GM12878 (cell line): ENCODE results near the gene ZNF202. TPM values are rescaled to one million over a fixed set of nuclear protein-coding genes. Genes with fewer than 3 reads are reported as not detected.

ENCODE experiments used
- ATAC-seq: fragments of 200-7000 bp; cut with Tn5 transposase; 3 replicates; pipeline ENCODE4 v1.9.1; 2020; ENCODE audit warnings: mild to moderate bottlenecking, moderate library complexity
- BruUV-seq: library from RNA; stranded (reverse); fragments of 400-500 nt; replicated peaks from 2 replicates; lab custom pipeline; 2021; lab: Mats Ljungman, UMichigan
- CTCF ChIA-PET: fragments of 300-600 bp; sonication (Branson Sonifier 250); formaldehyde crosslinking; extraction: SDS; loops from one replicate; lab custom pipeline; 2021; ENCODE audit warnings: inconsistent platforms; lab: Yijun Ruan, JAX
- POLR2A ChIA-PET: fragments of 350-600 bp; formaldehyde crosslinking; extraction: SDS; loops from one replicate; lab custom pipeline; 2021; ENCODE audit warnings: inconsistent platforms; lab: Charles Lee
- RAD21 ChIA-PET: fragments of 300-600 bp; sonication (Branson Sonifier 250); formaldehyde crosslinking; loops from one replicate; lab custom pipeline; 2023; ENCODE audit warnings: antibody characterized with exemption; ENCODE audit not compliant: unreplicated experiment; lab: Charles Lee
- SMC1A ChIA-PET: fragments of 300-600 bp; sonication (Branson Sonifier 250); formaldehyde crosslinking; loops from one replicate; lab custom pipeline; 2023; ENCODE audit not compliant: unreplicated experiment, uncharacterized antibody; lab: Charles Lee
- DNase-seq: peaks from one replicate; pipeline ENCODE4 v3.0.0-alpha.2; 2011; ENCODE audit warnings: low read depth, low spot score
- FAIRE-seq: peaks from 3 replicates; lab custom pipeline; 2011; peaks lifted over from hg19 to GRCh38; lab: Jason Lieb, UNC
- H2AFZ ChIP-seq: 2 replicates; pipeline ENCODE4 v1.6.0; 2011; ENCODE audit warnings: low read depth, low read length, control low read depth; ENCODE audit not compliant: control insufficient read depth
- H3K27ac ChIP-seq: 2 replicates; pipeline ENCODE4 v1.5.1; 2011; ENCODE audit warnings: control low read depth; ENCODE audit not compliant: control insufficient read depth, insufficient read depth
- H3K27me3 ChIP-seq, 2 experiments: replicated peaks in 1 of 2; 2 replicates each; pipeline versions ENCODE4 v1.6.0 to v1.6.1; 2011; ENCODE audit warnings: low read length in 1 of 2; ENCODE audit not compliant: control insufficient read depth in 2 of 2, insufficient read depth in 2 of 2
- H3K36me3 ChIP-seq, 2 experiments: 2 replicates each; pipeline ENCODE4 v1.5.1; 2011; ENCODE audit warnings: low read length in 1 of 2; ENCODE audit not compliant: control insufficient read depth in 2 of 2, insufficient read depth in 2 of 2
- H3K4me1 ChIP-seq: 2 replicates; pipeline ENCODE4 v1.6.1; 2011; ENCODE audit warnings: mild to moderate bottlenecking, low read length, moderate library complexity, mixed read lengths; ENCODE audit not compliant: control insufficient read depth, insufficient read depth
- H3K4me2 ChIP-seq: 2 replicates; pipeline ENCODE4 v1.6.0; 2011; ENCODE audit warnings: control low read depth; ENCODE audit not compliant: control insufficient read depth, insufficient read depth
- H3K4me3 ChIP-seq: fragments of 200-600 bp; sonication (generic); 2 replicates; pipeline ENCODE4 v1.5.1; 2016
- H3K79me2 ChIP-seq: 2 replicates; pipeline ENCODE4 v1.6.0; 2011; ENCODE audit warnings: low read length; ENCODE audit not compliant: control insufficient read depth, insufficient read depth
- H3K9ac ChIP-seq: 2 replicates; pipeline ENCODE4 v1.8.0; 2011; ENCODE audit warnings: low read length, control low read depth, mixed read lengths; ENCODE audit not compliant: control insufficient read depth, insufficient read depth
- H3K9me3 ChIP-seq: replicated peaks from 3 replicates; pipeline ENCODE4 v1.5.1; 2011; ENCODE audit warnings: mild to moderate bottlenecking, low read length; ENCODE audit not compliant: control insufficient read depth, insufficient read depth
- H4K20me1 ChIP-seq: 2 replicates; pipeline ENCODE4 v1.6.0; 2011; ENCODE audit not compliant: control insufficient read depth, insufficient read depth
- CREB1 ChIP-seq: IDR thresholded peaks from 2 replicates; pipeline ENCODE4 v1.6.1; 2012; ENCODE audit warnings: low read depth, mild to moderate bottlenecking, inconsistent platforms
- ELK1 ChIP-seq: IDR thresholded peaks from 2 replicates; pipeline ENCODE4 v1.6.1; 2012; ENCODE audit warnings: low read depth, low read length, improper control_type of control experiment
- ETV6 ChIP-seq, 2 experiments: fragments of 450-650 bp in 1 of 2; IDR thresholded peaks in 1 of 2; conservative IDR thresholded peaks in 1 of 2; 2 replicates each; pipeline ENCODE4 v1.6.1; 2014; ENCODE audit warnings: antibody characterized with exemption in 1 of 2, borderline replicate concordance in 1 of 2, low read depth in 1 of 2, mild to moderate bottlenecking in 1 of 2, moderate library complexity in 1 of 2
- GABPA ChIP-seq: IDR thresholded peaks from 2 replicates; pipeline ENCODE4 v1.6.1; 2014; ENCODE audit warnings: antibody characterized with exemption, low read depth, mild to moderate bottlenecking, inconsistent platforms
- IRF4 ChIP-seq: IDR thresholded peaks from 2 replicates; pipeline ENCODE4 v1.6.1; 2011; ENCODE audit warnings: low read depth, low read length
- MXI1 ChIP-seq: fragments of 150-350 bp; IDR thresholded peaks from 2 replicates; pipeline ENCODE4 v1.6.1; 2011; ENCODE audit warnings: low read depth, mild to moderate bottlenecking, inconsistent platforms, low read length, improper control_type of control experiment
- NFIC ChIP-seq: IDR thresholded peaks from 2 replicates; pipeline ENCODE4 v1.6.1; 2012; ENCODE audit warnings: low read depth, mild to moderate bottlenecking, inconsistent platforms, low read length, moderate library complexity
- PAX8 ChIP-seq: fragments of 450-650 bp; IDR thresholded peaks from 2 replicates; pipeline ENCODE4 v1.6.1; 2017; ENCODE audit warnings: mild to moderate bottlenecking, moderate library complexity
- PML ChIP-seq: IDR thresholded peaks from 2 replicates; pipeline ENCODE4 v1.6.1; 2012; ENCODE audit warnings: low read length, inconsistent platforms
- SPI1 ChIP-seq: IDR thresholded peaks from 2 replicates; pipeline ENCODE4 v1.6.1; 2011; ENCODE audit warnings: low read depth, mild to moderate bottlenecking, low read length, moderate library complexity, borderline replicate concordance; ENCODE audit not compliant: insufficient read depth
- USF2 ChIP-seq: IDR thresholded peaks from 2 replicates; pipeline ENCODE4 v1.6.1; 2011; ENCODE audit warnings: low read depth, low read length, improper control_type of control experiment, borderline replicate concordance
- YY1 ChIP-seq: IDR thresholded peaks from 2 replicates; pipeline ENCODE4 v1.6.1; 2011; ENCODE audit warnings: low read depth, mild to moderate bottlenecking, low read length
- ZBTB11 ChIP-seq: fragments of 450-650 bp; formaldehyde crosslinking; IDR thresholded peaks from 2 replicates; pipeline ENCODE4 v1.5.0; 2022; ENCODE audit warnings: mild to moderate bottlenecking, missing genetic modification characterization
- ZBTB33 ChIP-seq: fragments of 450-650 bp; IDR thresholded peaks from 2 replicates; pipeline ENCODE4 v1.6.1; 2017; ENCODE audit warnings: mild to moderate bottlenecking
- ZNF384 ChIP-seq: IDR thresholded peaks from 2 replicates; pipeline ENCODE4 v1.6.1; 2012; ENCODE audit warnings: low read depth, mild to moderate bottlenecking, low read length, improper control_type of control experiment, borderline replicate concordance
- ZNF622 ChIP-seq: fragments of 450-650 bp; IDR thresholded peaks from 2 replicates; pipeline ENCODE4 v1.6.1; 2017; ENCODE audit warnings: mild to moderate bottlenecking, inconsistent platforms
- ZZZ3 ChIP-seq: IDR thresholded peaks from 2 replicates; pipeline ENCODE4 v1.6.1; 2011; ENCODE audit warnings: low read depth; ENCODE audit not compliant: control insufficient read depth, insufficient read length
- WGBS: methylation state at CpG from one replicate; pipeline ENCODE4 v1.1.6; 2016; ENCODE audit warnings: low lambda C conversion rate; ENCODE audit not compliant: insufficient replicate concordance, insufficient coverage; ENCODE audit errors: missing lambda C conversion rate; 5-methylcytosine and 5-hydroxymethylcytosine counted together
- in situ Hi-C: fragments of 300-500 bp; cut with MboI; formaldehyde crosslinking; loops from 9 replicates; pipeline ENCODE4 v1.14.3; 2018; ENCODE audit warnings: mixed read lengths
- intact Hi-C: fragments of 100-400 bp; cut with micrococcal nuclease; formaldehyde crosslinking; loops from one replicate; pipeline ENCODE4 v1.14.2; 2022; ENCODE audit not compliant: unreplicated experiment
- polyA plus RNA-seq, 11 experiments: library from polyadenylated mRNA; depleted of rRNA in 4 of 11; unstranded in 6 of 11; stranded (reverse) in 5 of 11; fragments of >200 nt; fragmentation: Nextera tagmentation in 4 of 11; fragmentation: Illumina TruSeq in 1 of 11; extraction: Ambion mirVana in 4 of 11; extraction: Trizol in 1 of 11; gene quantifications; 1 replicate in 1 of 11; 2 replicates in 10 of 11; pipeline versions ENCODE4 v1.2.1 to v1.2.3, GENCODE V29; 2011 to 2016; ENCODE audit warnings: inconsistent platforms in 2 of 11, missing spikeins in 2 of 11, low read depth in 1 of 11
- total RNA-seq, 4 experiments: library from RNA; depleted of rRNA in 3 of 4; stranded (reverse); fragments of >200 nt in 3 of 4; fragmentation: Illumina TruSeq in 1 of 4; extraction: Trizol in 1 of 4; gene quantifications; 2 replicates each; pipeline versions ENCODE4 v1.2.1 to v1.2.3, GENCODE V29; 2013 to 2021

The ZNF202 gene
- total and polyA plus RNA-seq, 10 of the 15 experiments (the other 5 are each of a cell fraction or from before 2014, with no cell fraction given), result 2.6 to 13.6 (median 12.2) TPM

- no peaks in the 10 kb centered on the region for H4K20me1 ChIP-seq
- no peak for DNase-seq
- H3K9me3 ChIP-seq, result no peaks in the 10 kb centered on the region; the same call in 2 of the 3 replicates
- no peak overlapping the region for H3K27ac ChIP-seq
- no peaks in the 10 kb centered on the region for H3K27me3 ChIP-seq
- no peaks in the 10 kb centered on the region for H3K79me2 ChIP-seq
- RAD21 ChIA-PET, result no interaction called here
- POLR2A ChIA-PET, result no interaction called here
- no peak for FAIRE-seq
- no TSS peak for BruUV-seq
- H3K4me3 ChIP-seq, result no peak overlapping the region
- SMC1A ChIA-PET, result no interaction called here
- intact Hi-C loops (no loop called here), in situ Hi-C loops (no loop called here)
- 70% methylated on average over 3 of the region's 3 CpGs for WGBS
- CTCF ChIA-PET, result no interaction called here
- no peak overlapping the region for H3K4me2 ChIP-seq
- no peak for ATAC-seq
- no peak overlapping the region for H2AFZ ChIP-seq
- H3K9ac ChIP-seq, result no peak overlapping the region
- no peaks in the 10 kb centered on the region for H3K4me1 ChIP-seq
- H3K36me3 ChIP-seq, result no peaks in the 10 kb centered on the region
- no peak for TF ChIP-seq GABPA
- no peak for TF ChIP-seq ETV6 (conservative IDR thresholded peaks at IDR 0.05 in 1 of 2, IDR thresholded peaks at IDR 0.05 in 1 of 2; ENCODE audit: borderline replicate concordance in 1 of 2, low read depth in 1 of 2)
- no peak for TF ChIP-seq MXI1
- no peak for TF ChIP-seq USF2
- no peak for TF ChIP-seq PML
- no peak for TF ChIP-seq IRF4
- no peak for TF ChIP-seq ZBTB33
- TF ChIP-seq ELK1, result no peak
- TF ChIP-seq ZZZ3, result no peak
- TF ChIP-seq SPI1, result no peak
- TF ChIP-seq ZNF384, result no peak
- no peak for TF ChIP-seq ZNF622
- no peak for TF ChIP-seq YY1
- TF ChIP-seq NFIC, result no peak
- no peak for TF ChIP-seq PAX8
- no peak for TF ChIP-seq CREB1
- no peak for TF ChIP-seq ZBTB11
Measured at GRCh38 chr11:123771664-123772063, 30.2 kb upstream of the ZNF202 start.
